ENCODE results near the gene MIER2. TPM values are rescaled to one million over a fixed set of nuclear protein-coding genes. Genes with fewer than 3 reads are reported as not detected.

Gene MIER2
- total RNA-seq, 2 donors from 2014 or later: 3.1 to 9.6 TPM

DNA sequence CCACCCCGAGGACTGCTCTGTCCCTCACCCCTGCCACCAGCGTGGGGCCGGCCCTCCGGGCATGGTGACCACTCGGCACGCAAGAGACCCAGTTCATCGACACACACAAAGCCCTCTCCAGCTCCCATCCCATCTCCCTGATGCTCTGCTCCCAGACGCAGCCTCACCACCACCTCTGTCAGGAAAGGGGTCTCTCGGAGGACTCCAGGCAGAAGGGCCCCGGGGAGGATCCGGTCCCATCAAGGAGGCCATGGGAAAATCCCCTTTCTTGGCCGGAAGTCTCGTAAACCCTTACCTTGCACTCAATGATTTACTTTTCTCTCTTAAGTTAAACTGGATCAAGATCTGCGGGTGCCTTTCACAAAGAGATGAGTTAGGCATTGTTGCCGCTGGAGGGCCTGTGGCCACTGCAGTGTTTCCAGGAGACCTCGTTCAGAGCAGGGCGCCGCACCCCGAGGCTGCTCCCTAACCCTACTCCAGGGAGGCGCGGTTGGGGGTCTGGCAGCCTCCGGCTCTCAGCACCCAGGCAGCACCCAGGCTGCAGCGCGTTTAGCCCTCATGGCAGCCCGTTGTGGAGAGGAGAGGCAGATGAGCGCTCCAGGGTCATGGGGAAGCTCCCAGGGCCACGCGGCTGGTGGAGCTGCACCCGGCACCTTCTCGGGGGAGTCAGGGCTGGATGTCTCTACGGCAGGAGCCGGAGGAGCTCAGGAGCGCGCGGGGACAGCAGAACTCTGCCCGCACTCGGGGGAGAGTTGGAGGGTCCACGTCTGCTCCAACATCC, 33.4 kb upstream of the MIER2 start:
- 41 to 56% methylated on average over 13 to 37 of the region's 38 CpGs for WGBS, 2 donors
- Histone ChIP-seq H3K4me3 (no peak overlapping the region), H3K36me3 (replicated peaks in 1 of 2; ENCODE audit: insufficient read depth in 1 of 2, low read depth in 2 of 2) (no peaks in the 10 kb centered on the region), H3K9me3 (no peaks in the 10 kb centered on the region), H3K27ac (no peak overlapping the region), H3K4me1 (no peaks in the 10 kb centered on the region), H3K27me3 (peaks cover 0 to 10% of the 10 kb centered on the region in 2 donors)
- ATAC-seq (no peak), DNase-seq (no peak)
- intact Hi-C loops (cut with DNase I): no loop called here
- TF ChIP-seq POLR2A (IDR thresholded peaks at IDR 0.05): no peak
- TF ChIP-seq, protein P1, sequence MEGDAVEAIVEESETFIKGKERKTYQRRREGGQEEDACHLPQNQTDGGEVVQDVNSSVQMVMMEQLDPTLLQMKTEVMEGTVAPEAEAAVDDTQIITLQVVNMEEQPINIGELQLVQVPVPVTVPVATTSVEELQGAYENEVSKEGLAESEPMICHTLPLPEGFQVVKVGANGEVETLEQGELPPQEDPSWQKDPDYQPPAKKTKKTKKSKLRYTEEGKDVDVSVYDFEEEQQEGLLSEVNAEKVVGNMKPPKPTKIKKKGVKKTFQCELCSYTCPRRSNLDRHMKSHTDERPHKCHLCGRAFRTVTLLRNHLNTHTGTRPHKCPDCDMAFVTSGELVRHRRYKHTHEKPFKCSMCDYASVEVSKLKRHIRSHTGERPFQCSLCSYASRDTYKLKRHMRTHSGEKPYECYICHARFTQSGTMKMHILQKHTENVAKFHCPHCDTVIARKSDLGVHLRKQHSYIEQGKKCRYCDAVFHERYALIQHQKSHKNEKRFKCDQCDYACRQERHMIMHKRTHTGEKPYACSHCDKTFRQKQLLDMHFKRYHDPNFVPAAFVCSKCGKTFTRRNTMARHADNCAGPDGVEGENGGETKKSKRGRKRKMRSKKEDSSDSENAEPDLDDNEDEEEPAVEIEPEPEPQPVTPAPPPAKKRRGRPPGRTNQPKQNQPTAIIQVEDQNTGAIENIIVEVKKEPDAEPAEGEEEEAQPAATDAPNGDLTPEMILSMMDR (IDR thresholded peaks at IDR 0.05): no peak

DNA sequence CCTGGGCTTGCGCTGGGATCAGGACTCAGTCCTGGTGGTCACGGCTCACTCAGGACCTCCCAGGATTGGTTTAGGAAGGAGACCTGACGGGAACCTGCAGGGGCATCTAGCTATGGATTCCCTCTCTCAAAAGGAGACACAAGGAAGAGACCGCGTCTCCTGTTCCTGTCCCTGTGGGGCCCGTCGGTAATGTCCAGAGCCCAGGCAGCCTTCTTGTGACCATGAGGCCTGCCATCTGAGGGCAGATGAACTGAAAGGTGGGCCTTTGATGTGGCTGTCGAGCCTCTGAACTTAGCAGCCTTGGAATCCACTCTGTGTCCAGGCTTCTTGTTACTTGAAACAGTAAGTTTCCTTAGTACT, 31.5 kb upstream of the MIER2 start:
- ATAC-seq: no peak
- Histone ChIP-seq H3K4me3 (no peak overlapping the region), H3K4me1 (no peaks in the 10 kb centered on the region), H3K27me3 (peaks cover 0 to 10% of the 10 kb centered on the region in 2 donors), H3K36me3 (replicated peaks in 1 of 2; ENCODE audit: insufficient read depth in 1 of 2, low read depth in 2 of 2) (no peaks in the 10 kb centered on the region), H3K9me3 (no peaks in the 10 kb centered on the region), H3K27ac (no peak overlapping the region)
- intact Hi-C loops (cut with DNase I): no loop called here
- no peak for DNase-seq
- no peak for TF ChIP-seq POLR2A (IDR thresholded peaks at IDR 0.05)
- TF ChIP-seq, protein P1 (IDR thresholded peaks at IDR 0.05): no peak
- WGBS, 2 donors: 81 to 92% methylated on average over 2 to 8 of the region's 8 CpGs

DNA sequence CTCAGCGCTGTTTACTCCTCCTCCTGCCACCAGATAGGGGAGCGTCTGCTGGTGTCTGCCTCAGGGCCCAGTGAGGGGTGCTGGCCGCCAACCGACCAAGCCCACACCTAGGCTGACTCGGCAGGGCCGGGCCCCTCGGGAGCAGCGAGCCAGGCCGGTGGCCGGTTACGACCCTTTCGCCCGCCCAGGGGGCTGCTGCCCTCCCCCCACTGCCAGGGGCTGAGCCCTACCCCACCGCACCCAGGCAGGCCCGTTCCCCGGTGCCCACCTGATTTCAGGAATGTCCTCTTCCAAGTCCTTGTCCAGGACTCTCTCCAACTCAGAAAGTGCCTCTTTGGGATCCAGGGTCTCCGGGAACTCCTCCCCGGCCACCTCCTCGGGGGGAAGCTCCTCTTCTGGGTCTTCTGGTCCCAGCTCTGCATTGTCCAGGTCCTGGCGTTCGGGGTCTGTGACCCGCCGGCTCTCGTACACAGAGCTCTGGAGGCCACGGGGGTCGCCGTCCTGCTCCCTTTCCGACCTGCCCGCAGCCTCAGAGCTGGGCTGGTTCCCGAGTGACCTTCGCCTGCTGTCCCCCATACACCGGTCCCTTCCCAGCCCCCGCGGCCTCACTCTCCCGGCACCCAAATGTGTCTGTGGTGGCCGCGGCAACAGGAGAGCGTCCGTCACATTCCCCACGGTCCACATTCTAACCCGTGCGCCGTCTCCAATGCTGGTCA, 31.0 kb upstream of the MIER2 start:
- Histone ChIP-seq H3K9me3 (no peaks in the 10 kb centered on the region), H3K27me3 (peaks cover 0 to 10% of the 10 kb centered on the region in 2 donors), H3K4me3 (no peak overlapping the region), H3K36me3 (replicated peaks in 1 of 2; ENCODE audit: insufficient read depth in 1 of 2, low read depth in 2 of 2) (no peaks in the 10 kb centered on the region), H3K4me1 (no peaks in the 10 kb centered on the region), H3K27ac (no peak overlapping the region)
- whole genome bisulfite sequencing, 2 donors: 57 to 64% methylated on average over 18 to 36 of the region's 43 CpGs
- ATAC-seq (no peak), DNase-seq (no peak)
- intact Hi-C loops (cut with DNase I): no loop called here
- TF ChIP-seq POLR2A (IDR thresholded peaks at IDR 0.05): no peak
- TF ChIP-seq, protein P1 (IDR thresholded peaks at IDR 0.05): no peak

DNA sequence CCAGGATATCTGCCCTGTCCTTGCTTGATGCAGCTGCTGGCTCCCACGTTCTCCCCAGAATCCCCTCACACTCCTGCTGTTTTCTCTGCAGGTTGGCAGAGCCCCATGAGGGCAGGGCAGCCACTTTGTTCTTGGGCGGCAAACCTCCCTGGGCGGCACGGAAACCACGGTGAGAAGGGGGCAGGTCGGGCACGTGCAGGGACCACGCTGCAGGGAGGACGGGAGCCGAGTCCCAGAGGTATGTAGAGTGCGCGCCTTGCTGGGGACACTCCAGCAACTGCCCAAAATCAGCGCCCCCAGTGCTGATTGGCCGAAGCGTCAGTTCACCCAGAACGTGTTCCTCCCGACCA, 30.3 kb upstream of the MIER2 start:
- ATAC-seq (no peak), DNase-seq (no peak)
- TF ChIP-seq POLR2A (IDR thresholded peaks at IDR 0.05): no peak
- TF ChIP-seq, protein P1 (IDR thresholded peaks at IDR 0.05): no peak
- H3K4me3 ChIP-seq: no peak overlapping the region
- H3K9me3 ChIP-seq: no peaks in the 10 kb centered on the region
- no peaks in the 10 kb centered on the region for H3K4me1 ChIP-seq
- H3K36me3 ChIP-seq (replicated peaks in 1 of 2; ENCODE audit: insufficient read depth in 1 of 2, low read depth in 2 of 2): no peaks in the 10 kb centered on the region
- peaks cover 0 to 10% of the 10 kb centered on the region in 2 donors for H3K27me3 ChIP-seq
- intact Hi-C loops (cut with DNase I): no loop called here
- H3K27ac ChIP-seq: no peak overlapping the region
- 53 to 54% methylated on average over 7 to 17 of the region's 17 CpGs for WGBS, 2 donors

Data from body of pancreas (tissue), 4 donors.